K562 (cell line): ENCODE results near the gene FOXP4. TPM values are rescaled to one million over a fixed set of nuclear protein-coding genes. Genes with fewer than 3 reads are reported as not detected.

Source experiments
- BCOR ChIP-seq: fragments of 450-650 bp; IDR thresholded peaks from 2 replicates; pipeline ENCODE4 v1.6.1; 2016
- CBFA2T2 ChIP-seq: fragments of 450-650 bp; conservative IDR thresholded peaks from 2 replicates; pipeline ENCODE4 v1.6.1; 2017; ENCODE audit warnings: mild to moderate bottlenecking
- CREM ChIP-seq: IDR thresholded peaks from 2 replicates; pipeline ENCODE4 v1.6.1; 2014; ENCODE audit warnings: antibody characterized with exemption, low read depth
- ERF ChIP-seq: fragments of 450-650 bp; formaldehyde crosslinking; IDR thresholded peaks from 2 replicates; pipeline ENCODE4 v1.4.0; 2020; ENCODE audit warnings: mild to moderate bottlenecking, mixed read lengths
- IRF2 ChIP-seq: sonication (generic); formaldehyde crosslinking; IDR thresholded peaks from 2 replicates; pipeline ENCODE4 v1.8.1; 2022; ENCODE audit warnings: mild to moderate bottlenecking, missing genetic modification reagents
- MBD2 ChIP-seq: sonication (generic); IDR thresholded peaks from 2 replicates; pipeline ENCODE4 v1.6.1; 2016; ENCODE audit warnings: low read depth, borderline replicate concordance
- MTA3 ChIP-seq: fragments of 450-650 bp; formaldehyde crosslinking; IDR thresholded peaks from 2 replicates; pipeline ENCODE4 v1.6.1; 2017; ENCODE audit warnings: mild to moderate bottlenecking, borderline replicate concordance
- NONO ChIP-seq, 2 experiments: fragments of 200-400 bp in 1 of 2; fragments of 450-650 bp in 1 of 2; formaldehyde crosslinking in 1 of 2; IDR thresholded peaks; 2 replicates each; pipeline ENCODE4 v1.6.1; 2017; ENCODE audit warnings: low read depth in 2 of 2, mild to moderate bottlenecking in 2 of 2, moderate library complexity in 2 of 2, low read length in 1 of 2
- PHB2 ChIP-seq: fragments of 450-650 bp; IDR thresholded peaks from 2 replicates; pipeline ENCODE4 v1.6.1; 2017; ENCODE audit warnings: low read depth
- RBM14 ChIP-seq: fragments of 200-400 bp; formaldehyde crosslinking; IDR thresholded peaks from 2 replicates; pipeline ENCODE4 v1.6.1; 2018; ENCODE audit warnings: low read depth, mild to moderate bottlenecking, low read length, moderate library complexity, borderline replicate concordance; ENCODE audit not compliant: insufficient read depth
- SMARCB1 ChIP-seq: IDR thresholded peaks from 2 replicates; pipeline ENCODE4 v1.6.1; 2011; ENCODE audit warnings: improper control_type of control experiment, low read depth; ENCODE audit not compliant: insufficient read length
- TCFL5 ChIP-seq: fragments of 250-450 bp; sonication (Bioruptor Pico); conservative IDR thresholded peaks from 2 replicates; pipeline ENCODE4 v1.6.1; 2021; ENCODE audit warnings: mild to moderate bottlenecking, moderate library complexity, matching md5 sums
- ZC3H11A ChIP-seq: IDR thresholded peaks from 2 replicates; pipeline ENCODE4 v1.6.1; 2012; ENCODE audit warnings: low read depth, low read length, improper control_type of control experiment
- ZC3H8 ChIP-seq: fragments of 450-650 bp; IDR thresholded peaks from 2 replicates; pipeline ENCODE4 v1.6.1; 2017
- ZKSCAN3 ChIP-seq: fragments of 250-450 bp; sonication (Bioruptor Pico); IDR thresholded peaks from 2 replicates; pipeline ENCODE4 v1.4.0; 2020
- ZNF217 ChIP-seq: sonication (generic); formaldehyde crosslinking; IDR thresholded peaks from 2 replicates; pipeline ENCODE4 v1.8.0; 2022; ENCODE audit warnings: mild to moderate bottlenecking, missing genetic modification reagents
- polyA plus RNA-seq, 8 experiments: library from polyadenylated mRNA; depleted of rRNA in 4 of 8; stranded (reverse) in 5 of 8; unstranded in 3 of 8; fragments of >200 nt; fragmentation: Nextera tagmentation in 2 of 8; fragmentation: Illumina TruSeq in 1 of 8; extraction: Ambion mirVana in 2 of 8; extraction: Trizol in 1 of 8; gene quantifications; 2 replicates each; pipeline versions ENCODE4 v1.2.1 to v1.2.3, GENCODE V29; 2011 to 2014; ENCODE audit warnings: inconsistent platforms in 1 of 8, missing spikeins in 1 of 8
- total RNA-seq, 7 experiments: library from RNA; depleted of rRNA in 6 of 7; stranded (reverse); fragments of >200 nt in 6 of 7; fragmentation: Illumina TruSeq in 2 of 7; extraction: Trizol in 2 of 7; gene quantifications; 2 replicates each; pipeline versions ENCODE4 v1.2.1 to v1.2.3, GENCODE V29; 2011 to 2021; ENCODE audit warnings: low replicate concordance in 1 of 7
- TF ChIP-seq, protein P1 (sequence below): fragments of 450-650 bp; formaldehyde crosslinking; IDR thresholded peaks from 2 replicates; pipeline ENCODE4 v1.4.0; 2022; ENCODE audit warnings: mild to moderate bottlenecking, moderate library complexity
- TF ChIP-seq, protein P2 (sequence below): fragments of 250-450 bp; sonication (Bioruptor Pico); IDR thresholded peaks from 2 replicates; pipeline ENCODE4 v1.5.0; 2020; ENCODE audit warnings: mild to moderate bottlenecking, borderline replicate concordance
- TF ChIP-seq, protein P3 (sequence below): IDR thresholded peaks from 2 replicates; pipeline ENCODE4 v1.6.1; 2011; ENCODE audit warnings: borderline replicate concordance, low read depth, mild to moderate bottlenecking, moderate library complexity, low read length; ENCODE audit not compliant: insufficient read depth, poor library complexity, severe bottlenecking
- TF ChIP-seq, protein P4 (sequence below): fragments of 250-450 bp; sonication (Bioruptor Pico); IDR thresholded peaks from 2 replicates; pipeline ENCODE4 v1.8.0; 2022; ENCODE audit warnings: inconsistent platforms, mild to moderate bottlenecking, moderate library complexity, borderline replicate concordance

The FOXP4 gene
- total and polyA plus RNA-seq, 9 of the 15 experiments (the other 6 are each of a cell fraction or from before 2014, with no cell fraction given): 0.11 to 29.4 (median 2.3) TPM

DNA sequence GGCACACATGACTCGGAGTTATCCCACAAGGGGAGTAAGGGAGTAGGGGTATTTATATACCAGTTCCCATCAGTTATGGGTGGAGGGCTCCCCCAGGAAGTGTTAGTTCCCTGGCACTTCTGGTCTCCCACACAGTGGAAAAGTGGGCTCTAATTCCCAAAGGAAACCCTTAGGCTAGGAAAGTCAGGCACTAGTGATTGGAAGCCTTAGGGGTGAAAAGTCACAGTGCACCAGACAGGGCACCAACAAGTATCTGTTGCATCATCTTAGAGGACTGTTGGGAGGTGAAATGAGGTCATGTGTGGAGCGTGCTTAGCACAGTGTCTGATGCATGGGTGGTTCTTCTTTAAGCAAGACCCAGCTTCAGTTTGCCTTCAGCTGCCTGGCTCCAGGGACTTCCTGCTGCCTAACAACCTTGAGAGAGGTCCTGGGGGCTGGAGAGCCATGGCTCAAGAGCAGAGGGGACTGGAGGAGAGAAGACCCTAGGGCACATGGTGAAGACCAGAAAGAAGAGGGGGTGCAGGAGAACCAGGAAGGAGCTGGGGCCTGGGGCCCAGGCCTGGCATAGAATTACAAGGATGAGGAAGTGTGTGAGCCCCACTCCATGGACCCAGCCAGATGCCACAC is 7.5 kb upstream of the FOXP4 start (continued):
- TF ChIP-seq, protein P1, sequence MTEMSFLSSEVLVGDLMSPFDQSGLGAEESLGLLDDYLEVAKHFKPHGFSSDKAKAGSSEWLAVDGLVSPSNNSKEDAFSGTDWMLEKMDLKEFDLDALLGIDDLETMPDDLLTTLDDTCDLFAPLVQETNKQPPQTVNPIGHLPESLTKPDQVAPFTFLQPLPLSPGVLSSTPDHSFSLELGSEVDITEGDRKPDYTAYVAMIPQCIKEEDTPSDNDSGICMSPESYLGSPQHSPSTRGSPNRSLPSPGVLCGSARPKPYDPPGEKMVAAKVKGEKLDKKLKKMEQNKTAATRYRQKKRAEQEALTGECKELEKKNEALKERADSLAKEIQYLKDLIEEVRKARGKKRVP (CRISPR knock-in tag): peak; percentile 94
- TF ChIP-seq MBD2 (no peak), ZC3H11A (no peak), MTA3 (peak; percentile 79; the same call in 1 of the 2 replicates), IRF2 (CRISPR knock-in tag) (no peak), ERF (CRISPR knock-in tag) (no peak), CREM (peak; percentile 63; the same call in 1 of the 2 replicates), NONO (IDR thresholded peaks at IDR 0.05; ENCODE audit: low read depth in 2 of 2, low read length in 1 of 2) (no peak), SMARCB1 (no peak), RBM14 (no peak), BCOR (no peak), CBFA2T2 (no peak), ZNF217 (CRISPR knock-in tag) (no peak), ZKSCAN3 (no peak), ZC3H8 (no peak), TCFL5 (CRISPR knock-in tag) (no peak), PHB2 (no peak)
- TF ChIP-seq, protein P2, sequence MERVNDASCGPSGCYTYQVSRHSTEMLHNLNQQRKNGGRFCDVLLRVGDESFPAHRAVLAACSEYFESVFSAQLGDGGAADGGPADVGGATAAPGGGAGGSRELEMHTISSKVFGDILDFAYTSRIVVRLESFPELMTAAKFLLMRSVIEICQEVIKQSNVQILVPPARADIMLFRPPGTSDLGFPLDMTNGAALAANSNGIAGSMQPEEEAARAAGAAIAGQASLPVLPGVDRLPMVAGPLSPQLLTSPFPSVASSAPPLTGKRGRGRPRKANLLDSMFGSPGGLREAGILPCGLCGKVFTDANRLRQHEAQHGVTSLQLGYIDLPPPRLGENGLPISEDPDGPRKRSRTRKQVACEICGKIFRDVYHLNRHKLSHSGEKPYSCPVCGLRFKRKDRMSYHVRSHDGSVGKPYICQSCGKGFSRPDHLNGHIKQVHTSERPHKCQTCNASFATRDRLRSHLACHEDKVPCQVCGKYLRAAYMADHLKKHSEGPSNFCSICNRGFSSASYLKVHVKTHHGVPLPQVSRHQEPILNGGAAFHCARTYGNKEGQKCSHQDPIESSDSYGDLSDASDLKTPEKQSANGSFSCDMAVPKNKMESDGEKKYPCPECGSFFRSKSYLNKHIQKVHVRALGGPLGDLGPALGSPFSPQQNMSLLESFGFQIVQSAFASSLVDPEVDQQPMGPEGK (CRISPR knock-in tag): no peak
- TF ChIP-seq, protein P3, sequence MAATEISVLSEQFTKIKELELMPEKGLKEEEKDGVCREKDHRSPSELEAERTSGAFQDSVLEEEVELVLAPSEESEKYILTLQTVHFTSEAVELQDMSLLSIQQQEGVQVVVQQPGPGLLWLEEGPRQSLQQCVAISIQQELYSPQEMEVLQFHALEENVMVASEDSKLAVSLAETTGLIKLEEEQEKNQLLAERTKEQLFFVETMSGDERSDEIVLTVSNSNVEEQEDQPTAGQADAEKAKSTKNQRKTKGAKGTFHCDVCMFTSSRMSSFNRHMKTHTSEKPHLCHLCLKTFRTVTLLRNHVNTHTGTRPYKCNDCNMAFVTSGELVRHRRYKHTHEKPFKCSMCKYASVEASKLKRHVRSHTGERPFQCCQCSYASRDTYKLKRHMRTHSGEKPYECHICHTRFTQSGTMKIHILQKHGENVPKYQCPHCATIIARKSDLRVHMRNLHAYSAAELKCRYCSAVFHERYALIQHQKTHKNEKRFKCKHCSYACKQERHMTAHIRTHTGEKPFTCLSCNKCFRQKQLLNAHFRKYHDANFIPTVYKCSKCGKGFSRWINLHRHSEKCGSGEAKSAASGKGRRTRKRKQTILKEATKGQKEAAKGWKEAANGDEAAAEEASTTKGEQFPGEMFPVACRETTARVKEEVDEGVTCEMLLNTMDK: no peak
- TF ChIP-seq, protein P4, sequence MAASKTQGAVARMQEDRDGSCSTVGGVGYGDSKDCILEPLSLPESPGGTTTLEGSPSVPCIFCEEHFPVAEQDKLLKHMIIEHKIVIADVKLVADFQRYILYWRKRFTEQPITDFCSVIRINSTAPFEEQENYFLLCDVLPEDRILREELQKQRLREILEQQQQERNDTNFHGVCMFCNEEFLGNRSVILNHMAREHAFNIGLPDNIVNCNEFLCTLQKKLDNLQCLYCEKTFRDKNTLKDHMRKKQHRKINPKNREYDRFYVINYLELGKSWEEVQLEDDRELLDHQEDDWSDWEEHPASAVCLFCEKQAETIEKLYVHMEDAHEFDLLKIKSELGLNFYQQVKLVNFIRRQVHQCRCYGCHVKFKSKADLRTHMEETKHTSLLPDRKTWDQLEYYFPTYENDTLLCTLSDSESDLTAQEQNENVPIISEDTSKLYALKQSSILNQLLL: no peak
